Ovary (tissue), 3 donors: ENCODE results near the gene PRDM16.

Source experiments
- EP300 ChIP-seq: sonication (generic); formaldehyde crosslinking; IDR thresholded peaks from one replicate; pipeline ENCODE4 v1.6.1; 2017; ENCODE audit warnings: antibody characterized with exemption
- POLR2A ChIP-seq: fragments of 450-650 bp; IDR thresholded peaks from one replicate; pipeline ENCODE4 v1.6.1; 2017; ENCODE audit warnings: antibody characterized with exemption, mild to moderate bottlenecking, moderate library complexity
- TF ChIP-seq, protein P1 (sequence below), 3 donors: fragments of 450-650 bp in 2 of 3; fragments of 200-600 bp in 1 of 3; IDR thresholded peaks; one replicate each; pipeline versions ENCODE4 v1.5.1 to v1.8.0; 2016 to 2022; ENCODE audit warnings: antibody characterized with exemption in 3 of 3, mild to moderate bottlenecking in 1 of 3
- donor health status: DM: no; HTN: no; CAD: no.

DNA sequence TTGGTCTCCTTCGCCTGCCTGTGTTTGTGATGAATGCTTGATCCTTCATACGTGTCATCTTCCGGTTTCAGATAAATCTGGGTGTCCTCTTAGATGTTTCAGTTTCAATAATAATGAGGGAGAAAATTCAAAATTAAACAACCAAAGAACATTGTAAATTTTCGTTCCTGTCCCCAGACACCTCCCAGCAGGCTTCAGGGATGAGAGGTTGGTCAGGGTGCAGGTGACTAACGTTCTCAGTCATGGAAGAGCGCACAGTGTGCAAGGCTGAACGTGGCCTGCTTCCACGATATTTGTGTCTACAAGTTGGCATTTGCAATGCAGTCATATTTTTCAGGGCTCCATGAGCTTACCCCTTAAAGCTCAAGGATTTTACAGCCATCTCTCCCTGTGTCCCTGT, 238.4 kb downstream of the PRDM16 start:
- TF ChIP-seq, protein P1, sequence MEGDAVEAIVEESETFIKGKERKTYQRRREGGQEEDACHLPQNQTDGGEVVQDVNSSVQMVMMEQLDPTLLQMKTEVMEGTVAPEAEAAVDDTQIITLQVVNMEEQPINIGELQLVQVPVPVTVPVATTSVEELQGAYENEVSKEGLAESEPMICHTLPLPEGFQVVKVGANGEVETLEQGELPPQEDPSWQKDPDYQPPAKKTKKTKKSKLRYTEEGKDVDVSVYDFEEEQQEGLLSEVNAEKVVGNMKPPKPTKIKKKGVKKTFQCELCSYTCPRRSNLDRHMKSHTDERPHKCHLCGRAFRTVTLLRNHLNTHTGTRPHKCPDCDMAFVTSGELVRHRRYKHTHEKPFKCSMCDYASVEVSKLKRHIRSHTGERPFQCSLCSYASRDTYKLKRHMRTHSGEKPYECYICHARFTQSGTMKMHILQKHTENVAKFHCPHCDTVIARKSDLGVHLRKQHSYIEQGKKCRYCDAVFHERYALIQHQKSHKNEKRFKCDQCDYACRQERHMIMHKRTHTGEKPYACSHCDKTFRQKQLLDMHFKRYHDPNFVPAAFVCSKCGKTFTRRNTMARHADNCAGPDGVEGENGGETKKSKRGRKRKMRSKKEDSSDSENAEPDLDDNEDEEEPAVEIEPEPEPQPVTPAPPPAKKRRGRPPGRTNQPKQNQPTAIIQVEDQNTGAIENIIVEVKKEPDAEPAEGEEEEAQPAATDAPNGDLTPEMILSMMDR (IDR thresholded peaks at IDR 0.05) = no peak
- TF ChIP-seq POLR2A (no peak), EP300 (no peak)
